Hematopoietic multipotent progenitor cell (in vitro differentiated cells): ENCODE results near the gene FRMD4A. TPM values are rescaled to one million over a fixed set of nuclear protein-coding genes. Genes with fewer than 3 reads are reported as not detected.
"Not testable (repeated sequence)": the region's sequence is repeated elsewhere in the genome, so short reads cannot be mapped to it uniquely, and the experiment has no call there.

Experiments used
- DNase-seq, 3 donors: peaks; one replicate each; pipeline ENCODE4 v3.0.0-alpha.2; 2011 to 2015; ENCODE audit warnings: low read depth in 2 of 3, low spot score in 2 of 3
- total RNA-seq: library from RNA; depleted of rRNA; stranded (reverse); fragments of >200 nt; gene quantifications from one replicate; pipeline ENCODE4 v1.2.3, GENCODE V29; 2012

Gene FRMD4A
- total RNA-seq, 1 donor, result 0.54 TPM

GRCh38 chr10:14066106-14066505 is 264.6 kb downstream of the FRMD4A start:
- DNase-seq, result no peak

GRCh38 chr10:14063531-14064285 is 267.0 kb downstream of the FRMD4A start:
- no peak for DNase-seq

GRCh38 chr10:14062528-14063260 is 268.0 kb downstream of the FRMD4A start:
- DNase-seq, result no peak

GRCh38 chr10:14060320-14061070 is 270.2 kb downstream of the FRMD4A start:
- DNase-seq, result no peak

GRCh38 chr10:14056610-14057332 is 274.0 kb downstream of the FRMD4A start:
- no peak for DNase-seq

- no peak for DNase-seq
Measured at GRCh38 chr10:14052931-14053330, 277.8 kb downstream of the FRMD4A start.

GRCh38 chr10:14050598-14050997 is 280.1 kb downstream of the FRMD4A start:
- DNase-seq, result no peak

- DNase-seq, result no peak
Measured at GRCh38 chr10:14048930-14049613, 281.7 kb downstream of the FRMD4A start.

- DNase-seq, result no peak
Measured at GRCh38 chr10:14047431-14047830, 283.3 kb downstream of the FRMD4A start.

GRCh38 chr10:14042051-14042450 is 288.7 kb downstream of the FRMD4A start:
- DNase-seq, result not testable (repeated sequence)

GRCh38 chr10:14040787-14041631 is 289.7 kb downstream of the FRMD4A start:
- peak in 1 of 3 donors; percentile 10 for DNase-seq

- no peak for DNase-seq
Measured at GRCh38 chr10:14039968-14040668, 290.6 kb downstream of the FRMD4A start.

- no peak for DNase-seq
Measured at GRCh38 chr10:14036233-14036632, 294.5 kb downstream of the FRMD4A start.

GRCh38 chr10:14035506-14035905 is 295.2 kb downstream of the FRMD4A start:
- DNase-seq, result no peak

- peak in 1 of 3 donors; percentile 28 for DNase-seq
Measured at GRCh38 chr10:14032406-14032998, 298.2 kb downstream of the FRMD4A start.

- DNase-seq, result no peak
Measured at GRCh38 chr10:14026325-14026724, 304.4 kb downstream of the FRMD4A start.

- no peak for DNase-seq
Measured at GRCh38 chr10:14025283-14026189, 305.2 kb downstream of the FRMD4A start.
